GM04503 (cell line): Measurements from ENCODE around the gene PLEKHA4.
"Not testable (repeated sequence)": the region's sequence is repeated elsewhere in the genome, so short reads cannot be mapped to it uniquely, and the experiment has no call there.

Source experiments
- DNase-seq: peaks from one replicate; pipeline ENCODE4 v3.0.0-alpha.2; 2012; ENCODE audit warnings: low read depth

Gene PLEKHA4

GRCh38 chr19:48868114-48868886, at the start of gene PLEKHA4:
Gene PLEKHA4, minus strand, starts transcription at chr19:48868617. Its CDS starts 997 bp downstream, at chr19:48867620.
- DNase-seq, result no peak

DNA sequence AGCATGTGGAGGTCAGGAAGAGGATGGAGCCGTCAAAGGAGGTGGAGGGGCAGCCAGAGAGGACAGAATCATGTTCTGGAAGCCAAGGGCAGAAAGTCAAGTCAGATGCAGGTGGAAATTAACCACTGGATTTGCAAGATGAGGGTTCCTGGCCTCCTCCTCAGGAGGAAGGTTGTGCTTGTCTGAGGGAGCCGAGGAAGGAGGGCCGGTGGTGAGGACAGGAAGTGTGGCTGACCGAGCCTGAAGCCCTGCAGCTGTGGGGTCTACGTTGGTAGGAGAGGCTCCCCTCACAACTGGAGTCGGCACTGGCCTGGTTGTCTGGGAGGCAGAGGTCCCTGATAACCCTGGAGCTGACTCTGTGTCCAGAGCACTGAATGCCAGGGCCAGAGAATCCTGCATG, 49.7 kb upstream of the PLEKHA4 start:
- DNase-seq, result no peak

GRCh38 chr19:48915757-48916156, 47.3 kb upstream of the PLEKHA4 start:
- DNase-seq, result no peak

DNA sequence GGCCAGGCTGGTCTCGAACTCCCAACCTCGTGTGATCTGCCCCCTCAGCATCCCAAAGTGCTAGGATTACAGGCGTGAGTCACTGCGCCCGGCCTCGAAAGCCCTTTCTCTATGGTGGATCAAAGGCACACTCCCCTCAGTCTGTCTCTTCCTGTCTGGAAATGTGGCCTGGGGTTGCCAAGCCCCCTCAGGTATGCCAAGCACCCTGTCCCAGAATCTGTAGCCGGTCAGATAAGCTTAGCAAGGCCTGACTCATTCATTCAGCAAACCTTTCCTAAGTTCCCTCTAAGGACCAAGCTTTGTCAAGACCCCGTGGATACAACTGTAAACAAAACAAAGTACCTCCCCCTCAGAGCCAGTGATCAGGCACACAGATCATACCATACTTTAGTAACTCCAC, 45.8 kb upstream of the PLEKHA4 start:
- DNase-seq, result no peak

DNA sequence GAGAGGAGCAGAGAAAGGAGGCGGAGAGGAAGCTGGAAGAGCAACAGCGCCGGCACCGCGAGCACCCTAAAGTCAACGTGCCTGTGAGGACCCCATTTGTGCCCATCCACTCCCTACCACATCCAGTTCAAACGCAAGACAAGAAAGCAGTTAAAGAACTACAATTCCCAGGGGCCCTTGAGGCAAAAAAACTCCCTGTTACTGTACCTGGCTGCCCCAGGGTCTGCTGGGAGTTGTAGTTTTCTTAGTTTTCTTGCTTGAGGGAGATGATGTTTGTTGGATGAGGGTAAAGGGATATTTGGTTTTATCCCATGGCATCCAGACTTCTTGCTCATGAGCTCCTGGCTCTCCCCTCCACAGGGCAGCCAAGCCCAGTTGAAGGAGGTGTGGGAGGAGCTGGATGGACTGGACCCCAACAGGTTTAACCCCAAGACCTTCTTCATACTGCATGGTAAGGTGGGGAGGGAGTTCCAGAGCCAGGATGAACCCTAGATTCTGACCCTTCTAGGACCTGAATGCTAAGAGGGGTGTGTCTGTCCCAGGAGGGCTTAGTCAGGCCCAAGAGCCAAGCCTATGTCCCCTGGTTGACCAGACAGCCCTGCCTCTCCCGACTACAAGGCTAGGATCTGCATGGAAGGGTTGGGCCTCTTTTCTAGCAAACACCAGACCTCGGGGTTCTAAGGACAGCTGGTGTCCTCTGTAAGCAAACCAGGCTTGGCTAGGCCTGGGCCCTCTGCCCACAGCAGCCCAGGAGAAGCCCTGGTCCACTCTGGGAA, 44.9 kb upstream of the PLEKHA4 start:
- no peak for DNase-seq

GRCh38 chr19:48910803-48911202, 42.4 kb upstream of the PLEKHA4 start:
- DNase-seq, result no peak

DNA sequence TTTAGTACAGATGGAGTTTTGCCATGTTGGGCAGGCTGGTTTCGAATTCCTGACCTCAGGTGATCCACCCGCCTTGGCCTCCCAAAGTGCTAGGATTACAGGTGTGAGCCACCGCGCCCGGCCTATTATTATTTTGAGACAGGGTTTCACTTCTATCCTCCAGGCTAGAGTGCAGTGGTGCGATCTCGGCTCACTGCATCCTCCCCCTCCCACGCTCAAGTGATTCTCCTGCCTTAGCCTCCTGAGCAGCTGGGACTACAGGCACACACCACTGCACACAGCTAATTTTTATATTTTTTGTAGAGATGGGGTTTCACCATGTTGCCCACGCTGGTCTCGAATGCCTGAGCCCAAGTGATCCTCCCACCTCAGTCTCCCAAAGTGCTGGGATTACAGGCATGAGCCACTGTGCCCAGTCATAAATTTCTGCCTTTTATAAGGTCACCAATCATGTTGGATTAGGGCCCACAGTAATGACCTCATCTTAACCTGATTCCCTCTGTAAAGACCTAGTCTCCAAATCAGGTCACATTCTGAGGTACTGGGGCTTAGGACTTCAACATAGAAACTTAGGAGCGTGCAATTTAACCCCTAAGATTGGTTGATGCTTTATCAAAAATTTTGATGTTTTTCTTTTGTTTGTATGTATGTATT, 41.1 kb upstream of the PLEKHA4 start:
- not testable (repeated sequence) for DNase-seq

- DNase-seq, result no peak
Observed at GRCh38 chr19:48907671-48908070, 39.3 kb upstream of the PLEKHA4 start.

DNA sequence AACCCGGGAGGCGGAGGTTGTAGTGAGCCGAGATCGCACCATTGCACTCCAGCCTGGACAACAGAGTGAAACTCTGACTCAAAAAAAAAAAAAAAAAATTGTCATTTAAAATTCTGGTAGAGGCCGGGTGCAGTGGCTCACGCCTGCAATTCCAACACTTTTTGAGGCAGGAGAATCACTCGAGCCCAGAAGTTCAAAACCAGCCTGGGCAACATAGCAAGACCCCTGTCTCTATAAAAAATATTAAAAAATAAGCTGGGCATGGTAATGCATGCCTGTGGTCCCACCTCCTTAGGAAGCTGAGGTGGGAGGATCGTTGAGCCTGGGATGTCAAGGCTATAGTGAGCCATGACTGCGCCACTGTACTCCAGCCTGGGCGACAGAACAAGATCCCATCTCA, 37.9 kb upstream of the PLEKHA4 start:
- DNase-seq, result no peak

GRCh38 chr19:48905664-48906063, 37.2 kb upstream of the PLEKHA4 start:
- DNase-seq, result no peak

DNA sequence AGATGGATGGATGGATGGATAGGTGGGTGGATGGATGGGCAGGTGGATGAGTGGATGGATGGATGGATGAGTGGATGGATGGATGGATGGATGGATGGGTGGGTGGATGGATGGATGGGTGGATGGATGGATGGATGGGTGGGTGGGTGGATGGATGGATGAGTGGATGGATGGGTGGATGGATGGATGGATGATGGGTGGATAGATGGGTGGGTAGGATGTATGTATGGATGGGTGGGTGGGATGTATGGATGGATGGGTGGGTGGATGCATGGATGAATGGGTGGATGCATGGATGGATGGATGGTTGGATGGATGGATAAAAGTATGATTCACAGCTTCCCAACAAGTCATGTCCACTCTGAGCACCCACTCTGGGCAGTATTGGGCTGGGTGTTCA, 35.4 kb upstream of the PLEKHA4 start:
- DNase-seq, result not testable (repeated sequence)

DNA sequence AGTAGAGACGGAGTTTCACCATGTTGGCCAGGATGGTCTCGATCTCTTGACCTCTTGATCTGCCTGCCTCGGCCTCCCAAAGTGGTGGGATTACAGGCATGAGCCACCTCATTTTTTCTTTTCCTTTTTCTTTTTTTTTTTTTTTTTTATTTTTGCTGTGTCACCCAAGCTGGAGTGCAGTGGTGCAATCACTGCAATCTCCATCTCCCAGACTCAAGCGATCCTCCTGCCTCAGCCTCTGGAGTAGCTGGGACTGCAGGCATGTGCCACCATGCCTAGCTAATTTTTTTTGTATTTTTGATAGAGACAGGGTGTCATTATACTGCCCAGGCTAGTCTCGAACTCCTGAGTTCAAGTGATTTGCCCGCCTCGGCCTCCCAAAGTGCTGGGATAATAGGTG, 33.9 kb upstream of the PLEKHA4 start:
- not testable (repeated sequence) for DNase-seq

- DNase-seq, result no peak
Observed at GRCh38 chr19:48900477-48901406, 32.3 kb upstream of the PLEKHA4 start.

GRCh38 chr19:48899781-48900476, 31.5 kb upstream of the PLEKHA4 start, which contains the start of gene NUCB1:
Gene NUCB1, plus strand, starts transcription at chr19:48900312. Its CDS starts 485 bp downstream, at chr19:48900797.
- DNase-seq, result peak; percentile 94

GRCh38 chr19:48899386-48899749, 31.0 kb upstream of the PLEKHA4 start:
- DNase-seq, result not testable (repeated sequence)

DNA sequence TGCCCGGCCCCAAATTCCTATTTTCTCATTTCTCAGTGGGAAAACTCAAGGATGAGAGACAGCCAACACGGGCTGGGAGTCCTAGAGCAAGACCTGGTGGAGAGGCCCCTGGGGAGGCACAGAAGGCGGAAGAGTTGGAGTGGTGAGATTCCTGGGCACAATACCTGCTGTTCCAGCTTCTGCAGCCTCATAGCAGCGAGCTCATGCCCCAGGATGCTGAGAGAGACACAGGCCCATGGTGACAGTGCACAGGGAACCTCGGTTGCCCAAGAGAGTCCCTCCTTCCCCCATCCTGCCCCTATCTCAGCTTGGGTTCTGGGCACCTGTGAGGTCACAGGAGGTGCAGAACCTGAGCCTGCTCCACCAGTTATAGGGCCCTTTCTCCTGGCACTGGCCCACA, 28.8 kb upstream of the PLEKHA4 start:
- no peak for DNase-seq

DNA sequence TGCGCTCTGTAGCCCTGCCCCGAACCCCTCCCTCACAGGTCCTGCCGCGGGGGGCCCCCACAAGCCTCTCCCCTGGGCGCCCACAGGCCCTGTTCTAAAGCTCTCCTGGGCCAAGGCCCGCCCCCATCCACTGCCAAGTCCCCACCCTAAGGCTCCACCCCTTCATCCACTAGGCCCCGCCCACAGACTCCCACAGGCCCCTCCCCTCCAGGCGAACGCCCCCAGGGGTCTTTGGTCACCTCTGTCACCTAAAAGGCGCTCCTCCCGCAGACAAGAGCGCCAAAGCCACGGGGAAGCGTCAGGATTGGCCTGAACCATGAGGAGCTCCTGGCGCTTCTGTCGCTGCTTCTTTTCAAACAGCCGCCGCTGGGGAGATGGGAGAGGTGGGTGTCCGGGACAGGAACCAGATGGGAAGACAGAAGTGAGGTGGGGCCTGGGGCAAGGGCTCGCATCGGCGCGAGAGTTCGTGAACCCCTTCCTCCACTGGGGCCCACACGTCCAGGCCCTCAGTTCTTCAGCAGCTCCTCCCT, 27.8 kb upstream of the PLEKHA4 start:
- DNase-seq, result no peak

DNA sequence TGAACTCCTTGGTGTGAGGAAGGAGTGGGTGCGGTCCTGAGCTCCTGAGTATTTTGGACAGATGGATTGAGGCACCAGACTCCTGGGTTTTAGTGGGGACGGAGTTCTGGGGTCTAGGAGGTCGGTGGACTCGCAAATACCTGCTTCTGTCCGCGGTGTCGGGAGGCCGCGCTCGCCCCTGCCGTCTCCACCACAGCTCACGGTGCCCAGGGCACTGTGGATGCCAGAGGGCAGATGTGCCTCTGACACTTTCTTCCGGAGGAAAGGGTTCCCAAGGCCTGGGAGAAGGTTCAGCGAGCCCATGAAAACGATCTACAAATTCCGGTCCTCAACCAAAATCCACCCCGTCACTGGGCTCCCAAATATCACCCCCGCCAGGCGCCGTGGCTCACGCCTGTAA, 26.8 kb upstream of the PLEKHA4 start:
- DNase-seq, result no peak

GRCh38 chr19:48890551-48890950, 22.1 kb upstream of the PLEKHA4 start:
- DNase-seq, result no peak

DNA sequence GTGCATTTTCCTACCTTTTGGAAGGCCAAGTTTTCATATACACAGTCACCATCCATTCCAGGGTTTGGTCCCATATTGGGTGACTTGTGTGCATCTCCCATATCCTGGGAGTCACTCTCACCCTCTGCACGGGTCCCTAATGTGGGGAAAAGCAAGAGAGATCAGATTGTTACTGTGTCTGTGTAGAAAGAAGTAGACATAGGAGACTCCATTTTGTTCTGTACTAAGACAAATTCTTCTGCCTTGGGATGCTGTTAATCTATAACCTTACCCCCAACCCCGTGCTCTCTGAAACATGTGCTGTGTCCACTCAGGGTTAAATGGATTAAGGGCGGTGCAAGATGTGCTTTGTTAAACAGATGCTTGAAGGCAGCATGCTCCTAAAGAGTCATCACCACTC, 21.1 kb upstream of the PLEKHA4 start:
- DNase-seq, result not testable (repeated sequence)
